ENCODE data around the gene PRRC2C. TPM values are rescaled to one million over a fixed set of nuclear protein-coding genes. Genes with fewer than 3 reads are reported as not detected.
A peak's percentile ranks its signal among the peaks of the same experiment; 100 is the strongest.

The PRRC2C gene
- total RNA-seq, 1 experiment from 2014 or later = 296 TPM

DNA sequence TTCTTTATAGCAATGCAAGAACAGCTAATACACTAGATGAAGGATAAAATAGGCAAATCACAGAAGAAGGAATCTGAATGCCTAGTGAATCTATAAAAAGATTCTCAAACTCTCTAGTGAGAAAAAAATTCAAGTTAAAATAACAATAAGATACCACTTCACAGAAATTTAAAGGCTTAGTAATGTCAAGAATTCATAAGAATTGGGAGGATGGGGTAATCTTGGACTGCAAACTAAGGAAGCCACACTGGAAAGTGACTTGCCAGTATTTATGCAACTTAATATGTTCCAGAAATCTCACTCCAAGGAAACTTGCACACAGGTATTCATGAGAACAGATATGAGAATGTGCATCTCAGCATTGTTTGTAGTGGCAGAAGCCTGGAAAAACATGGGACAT is 38.9 kb upstream of the PRRC2C start:
- Mint-ChIP-seq H3K27ac (ENCODE audit: low read depth, unreplicated experiment) (no peak overlapping the region), H3K36me3 (ENCODE audit: insufficient read depth, unreplicated experiment) (no peaks in the 10 kb centered on the region)
- CTCF ChIA-PET = no interaction called here

DNA sequence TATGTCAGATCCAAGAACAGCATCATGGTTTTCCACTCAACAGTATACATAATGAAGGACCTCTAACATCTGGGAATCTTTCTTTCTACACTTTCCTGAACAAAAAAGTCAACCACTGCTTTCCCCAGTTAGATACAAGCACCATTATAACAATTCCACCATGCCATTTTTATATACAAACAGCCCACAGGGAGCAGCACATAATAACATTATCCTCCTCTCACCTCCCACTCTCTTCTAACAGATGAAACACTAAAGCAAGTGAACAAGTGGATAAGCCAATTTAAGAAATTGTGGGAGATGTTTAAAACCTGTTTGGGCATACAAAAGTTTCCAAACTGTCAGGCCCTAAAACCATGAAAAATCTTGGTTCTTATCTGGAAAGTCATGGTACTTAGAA is 29.4 kb upstream of the PRRC2C start:
- intact Hi-C loops (cut with micrococcal nuclease) = no loop called here

More for the DNA sequence above, 38.9 kb upstream of the PRRC2C start:
- Mint-ChIP-seq H3K27me3 (ENCODE audit: insufficient read depth, unreplicated experiment) (no peaks in the 10 kb centered on the region), H3K4me1 (ENCODE audit: insufficient read depth, unreplicated experiment) (no peaks in the 10 kb centered on the region), H3K9me3 (ENCODE audit: unreplicated experiment) (no peaks in the 10 kb centered on the region), H3K4me3 (ENCODE audit: unreplicated experiment) (no peak overlapping the region)
- no TSS peak for BruUV-seq (replicated peaks)
- POLR2A ChIA-PET = no interaction called here
- no peak for DNase-seq (ENCODE audit: unreplicated experiment)
- no peak for TF ChIP-seq CTCF (IDR thresholded peaks at IDR 0.05; ENCODE audit: unreplicated experiment)
- intact Hi-C loops (cut with micrococcal nuclease) = no loop called here

GRCh38 chr1:171457412-171457811 is 27.9 kb upstream of the PRRC2C start:
- peak; percentile 61 for DNase-seq (ENCODE audit: unreplicated experiment)
- H3K36me3 Mint-ChIP-seq (ENCODE audit: insufficient read depth, unreplicated experiment) = no peaks in the 10 kb centered on the region
- BruUV-seq (replicated peaks) = no TSS peak
- no peaks in the 10 kb centered on the region for H3K4me1 Mint-ChIP-seq (ENCODE audit: insufficient read depth, unreplicated experiment)
- no peaks in the 10 kb centered on the region for H3K9me3 Mint-ChIP-seq (ENCODE audit: unreplicated experiment)
- H3K4me3 Mint-ChIP-seq (ENCODE audit: unreplicated experiment) = no peak overlapping the region
- CTCF ChIA-PET = interaction anchor here (1.0 to 1.1 kb wide), 2 partner anchors 14 to 27 kb away, joined by 3 to 6 read pairs; partner anchors contain the start of gene PRRC2C
- POLR2A ChIA-PET = interaction anchor here (0.6 to 2.9 kb wide), 3 partner anchors 14 to 138 kb away, joined by 3 to 12 read pairs (median 3); partner anchors contain the start of gene PRRC2C
- H3K27me3 Mint-ChIP-seq (ENCODE audit: insufficient read depth, unreplicated experiment) = no peaks in the 10 kb centered on the region
- intact Hi-C loops (cut with micrococcal nuclease) = no loop called here
- TF ChIP-seq CTCF (IDR thresholded peaks at IDR 0.05; ENCODE audit: unreplicated experiment) = no peak
- H3K27ac Mint-ChIP-seq (ENCODE audit: low read depth, unreplicated experiment) = no peak overlapping the region

More for the DNA sequence above, 29.4 kb upstream of the PRRC2C start:
- TF ChIP-seq CTCF (IDR thresholded peaks at IDR 0.05; ENCODE audit: unreplicated experiment) = no peak
- H3K36me3 Mint-ChIP-seq (ENCODE audit: insufficient read depth, unreplicated experiment) = no peaks in the 10 kb centered on the region
- no peak overlapping the region for H3K27ac Mint-ChIP-seq (ENCODE audit: low read depth, unreplicated experiment)
- H3K27me3 Mint-ChIP-seq (ENCODE audit: insufficient read depth, unreplicated experiment) = no peaks in the 10 kb centered on the region
- no TSS peak for BruUV-seq (replicated peaks)
- no peaks in the 10 kb centered on the region for H3K4me1 Mint-ChIP-seq (ENCODE audit: insufficient read depth, unreplicated experiment)
- POLR2A ChIA-PET = interaction anchor here (2.9 kb wide), 1 partner anchor 30 kb away, joined by 12 read pairs; the partner anchor contains the start of gene PRRC2C
- no peaks in the 10 kb centered on the region for H3K9me3 Mint-ChIP-seq (ENCODE audit: unreplicated experiment)
- H3K4me3 Mint-ChIP-seq (ENCODE audit: unreplicated experiment) = no peak overlapping the region
- no peak for DNase-seq (ENCODE audit: unreplicated experiment)
- CTCF ChIA-PET = no interaction called here

GRCh38 chr1:171460018-171460620 is 25.2 kb upstream of the PRRC2C start:
- Mint-ChIP-seq H3K4me3 (ENCODE audit: unreplicated experiment) (no peak overlapping the region), H3K27ac (ENCODE audit: low read depth, unreplicated experiment) (no peak overlapping the region), H3K4me1 (ENCODE audit: insufficient read depth, unreplicated experiment) (no peaks in the 10 kb centered on the region), H3K27me3 (ENCODE audit: insufficient read depth, unreplicated experiment) (no peaks in the 10 kb centered on the region), H3K36me3 (ENCODE audit: insufficient read depth, unreplicated experiment) (no peaks in the 10 kb centered on the region), H3K9me3 (ENCODE audit: unreplicated experiment) (no peaks in the 10 kb centered on the region)
- no peak for TF ChIP-seq CTCF (IDR thresholded peaks at IDR 0.05; ENCODE audit: unreplicated experiment)
- CTCF ChIA-PET = interaction anchor here (0.9 to 2.0 kb wide), 2 partner anchors 25 to 35 kb away, joined by 3 to 12 read pairs; partner anchors contain the start of gene PRRC2C
- no peak for DNase-seq (ENCODE audit: unreplicated experiment)
- no TSS peak for BruUV-seq (replicated peaks)
- intact Hi-C loops (cut with micrococcal nuclease) = no loop called here
- POLR2A ChIA-PET = interaction anchor here (0.7 kb wide), 1 partner anchor 19 kb away, joined by 3 read pairs; no protein-coding TSS in a partner anchor
